Hepatocyte (in vitro differentiated cells): ENCODE data around the gene CDC20. TPM values are rescaled to one million over a fixed set of nuclear protein-coding genes. Genes with fewer than 3 reads are reported as not detected.
A peak's percentile ranks its signal among the peaks of the same experiment; 100 is the strongest.
"Not testable (repeated sequence)": the region's sequence is repeated elsewhere in the genome, so short reads cannot be mapped to it uniquely, and the experiment has no call there.

Experiments
- DNase-seq: peaks from one replicate; pipeline ENCODE4 v3.0.0-alpha.2; 2016; ENCODE audit warnings: low spot score
- H2AFZ ChIP-seq: fragments of 200-600 bp; sonication (generic); 2 replicates; pipeline ENCODE4 v1.6.0; 2016; ENCODE audit warnings: antibody characterized with exemption, mild to moderate bottlenecking
- H3K27ac ChIP-seq: fragments of 200-600 bp; sonication (generic); 2 replicates; pipeline ENCODE4 v1.5.1; 2016; ENCODE audit warnings: mild to moderate bottlenecking
- H3K27me3 ChIP-seq: fragments of 200-600 bp; sonication (generic); 2 replicates; pipeline ENCODE4 v1.6.1; 2016
- H3K36me3 ChIP-seq: fragments of 200-600 bp; sonication (generic); replicated peaks from 2 replicates; pipeline ENCODE4 v1.5.1; 2016; ENCODE audit warnings: low read depth; ENCODE audit not compliant: insufficient read depth
- H3K4me1 ChIP-seq: fragments of 200-600 bp; sonication (generic); 2 replicates; pipeline ENCODE4 v1.5.1; 2016; ENCODE audit warnings: mild to moderate bottlenecking, moderate library complexity; ENCODE audit not compliant: insufficient read depth
- H3K4me2 ChIP-seq: fragments of 200-600 bp; sonication (generic); 2 replicates; pipeline ENCODE4 v1.6.0; 2016
- H3K4me3 ChIP-seq: fragments of 200-600 bp; sonication (generic); 2 replicates; pipeline ENCODE4 v1.5.1; 2016; ENCODE audit warnings: mild to moderate bottlenecking
- H3K79me2 ChIP-seq: fragments of 200-600 bp; sonication (generic); 2 replicates; pipeline ENCODE4 v1.6.0; 2017; ENCODE audit warnings: mild to moderate bottlenecking
- H3K9me2 ChIP-seq: fragments of 200-600 bp; sonication (generic); replicated peaks from 2 replicates; pipeline ENCODE4 v1.6.0; 2017; ENCODE audit warnings: mild to moderate bottlenecking; ENCODE audit not compliant: insufficient read depth
- H3K9me3 ChIP-seq: fragments of 200-600 bp; sonication (generic); 2 replicates; pipeline ENCODE4 v1.5.1; 2016; ENCODE audit warnings: low read depth, mild to moderate bottlenecking
- H4K20me1 ChIP-seq: fragments of 200-600 bp; sonication (generic); 2 replicates; pipeline ENCODE4 v1.6.0; 2016; ENCODE audit warnings: mild to moderate bottlenecking; ENCODE audit not compliant: insufficient read depth, poor library complexity, severe bottlenecking
- CTCF ChIP-seq: fragments of 200-600 bp; sonication (generic); IDR thresholded peaks from 2 replicates; pipeline ENCODE4 v1.5.1; 2016; ENCODE audit warnings: antibody characterized with exemption, mild to moderate bottlenecking; ENCODE audit not compliant: poor library complexity
- EZH2 ChIP-seq: fragments of 200-600 bp; sonication (generic); IDR thresholded peaks from 2 replicates; pipeline ENCODE4 v1.6.1; 2016; ENCODE audit warnings: antibody characterized with exemption, mild to moderate bottlenecking, borderline replicate concordance
- EZH2phosphoT487 ChIP-seq: fragments of 200-600 bp; sonication (generic); IDR thresholded peaks from one replicate; pipeline ENCODE4 v1.6.1; 2018; ENCODE audit warnings: antibody characterized with exemption, mild to moderate bottlenecking, low read depth, moderate library complexity; ENCODE audit not compliant: unreplicated experiment, severe bottlenecking
- WGBS: methylation state at CpG from one replicate; pipeline ENCODE4 v1.1.6; 2016; ENCODE audit warnings: low lambda C conversion rate; ENCODE audit errors: missing lambda C conversion rate; 5-methylcytosine and 5-hydroxymethylcytosine counted together
- polyA plus RNA-seq: library from polyadenylated mRNA; unstranded; fragments of >200 nt; fragmentation: Nextera tagmentation; extraction: Ambion mirVana; gene quantifications from 2 replicates; pipeline ENCODE4 v1.2.1, GENCODE V29; 2016
- total RNA-seq: library from RNA; depleted of rRNA; stranded (reverse); fragments of >200 nt; gene quantifications from 2 replicates; pipeline ENCODE4 v1.2.3, GENCODE V29; 2014

The CDC20 gene
- total and polyA plus RNA-seq, 2 experiments from 2014 or later = 13.6 to 19.7 TPM

GRCh38 chr1:43368646-43369020 is 9.9 kb downstream of the CDC20 start:
- no peaks in the 10 kb centered on the region for H3K36me3 ChIP-seq
- H3K9me2 ChIP-seq = no peaks in the 10 kb centered on the region
- H3K27me3 ChIP-seq = no peaks in the 10 kb centered on the region
- WGBS = 21% methylated on average over 6 of the region's 6 CpGs
- DNase-seq = no peak
- no peak for TF ChIP-seq EZH2phosphoT487
- no peak for TF ChIP-seq CTCF
- TF ChIP-seq EZH2 = no peak
- H4K20me1 ChIP-seq = peaks cover 3% of the 10 kb centered on the region
- H3K79me2 ChIP-seq = peaks cover 43% of the 10 kb centered on the region
- H3K9me3 ChIP-seq = no peaks in the 10 kb centered on the region
- H3K27ac ChIP-seq = peak overlapping the region; percentile 99
- peaks cover 14% of the 10 kb centered on the region for H3K4me1 ChIP-seq
- H3K4me3 ChIP-seq = peak overlapping the region; percentile 75
- peak overlapping the region; percentile 84 for H2AFZ ChIP-seq
- peak overlapping the region; percentile 96 for H3K4me2 ChIP-seq

DNA sequence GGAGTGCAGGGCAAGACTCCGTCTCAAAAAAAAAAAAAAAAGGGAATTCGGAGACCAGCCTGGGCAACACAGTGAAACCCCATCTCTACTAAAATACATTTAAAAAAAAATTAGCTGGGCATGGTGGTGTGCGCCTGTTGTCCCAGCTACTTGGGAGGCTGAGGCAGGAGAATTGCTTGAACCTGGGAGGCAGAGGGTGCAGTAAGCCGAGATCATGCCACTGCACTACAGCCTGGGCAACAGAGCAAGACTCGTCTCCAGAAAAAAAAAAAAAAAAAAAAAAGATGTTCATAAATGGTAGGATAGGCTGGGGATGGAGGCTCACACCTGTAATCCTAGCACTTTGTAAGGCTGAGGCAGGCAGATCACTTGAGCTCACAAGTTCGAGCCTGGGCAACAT is 11.0 kb downstream of the CDC20 start:
- peaks cover 39% of the 10 kb centered on the region for H3K79me2 ChIP-seq
- 98% methylated on average over 5 of the region's 6 CpGs for WGBS
- H3K4me2 ChIP-seq = not testable (repeated sequence)

GRCh38 chr1:43370564-43370963 is 11.8 kb downstream of the CDC20 start:
- Histone ChIP-seq H2AFZ (no peak overlapping the region), H3K4me3 (no peak overlapping the region), H3K4me2 (no peak overlapping the region), H3K27ac (no peak overlapping the region), H3K9me2 (no peaks in the 10 kb centered on the region), H3K4me1 (peaks cover 14% of the 10 kb centered on the region), H3K9me3 (no peaks in the 10 kb centered on the region), H3K36me3 (no peaks in the 10 kb centered on the region), H3K27me3 (no peaks in the 10 kb centered on the region), H4K20me1 (peaks cover 3% of the 10 kb centered on the region), H3K79me2 (peaks cover 31% of the 10 kb centered on the region)
- no peak for TF ChIP-seq EZH2
- TF ChIP-seq CTCF = no peak
- TF ChIP-seq EZH2phosphoT487 = no peak
- DNase-seq = no peak
- 73% methylated on average over 4 of the region's 4 CpGs for WGBS

More for the DNA sequence above, 11.0 kb downstream of the CDC20 start:
- H2AFZ ChIP-seq, H3K36me3 ChIP-seq, H3K27ac ChIP-seq, H3K4me3 ChIP-seq, H3K27me3 ChIP-seq, H4K20me1 ChIP-seq, H3K9me2 ChIP-seq, H3K9me3 ChIP-seq, DNase-seq: not testable (repeated sequence)
- peaks cover 14% of the 10 kb centered on the region for H3K4me1 ChIP-seq

DNA sequence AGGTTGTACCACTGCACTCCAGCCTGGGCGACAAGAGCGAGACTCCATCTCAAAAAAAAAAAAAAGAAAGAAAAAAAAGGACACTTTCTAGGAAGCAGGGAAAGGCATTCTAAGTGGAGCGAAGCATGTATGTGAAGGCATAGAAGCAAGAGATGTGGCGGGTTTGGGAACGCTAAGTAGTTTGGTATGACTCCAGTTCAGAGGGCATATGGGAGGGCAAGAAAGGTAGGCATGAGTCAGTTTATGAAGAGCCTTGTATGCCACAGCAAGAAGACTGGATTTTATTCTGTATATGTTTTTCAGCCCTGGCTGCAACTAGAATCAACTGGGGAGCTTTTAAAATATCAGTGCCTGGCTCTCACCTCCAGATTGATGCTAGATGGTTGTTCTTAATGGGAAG is 13.4 kb downstream of the CDC20 start:
- peaks cover 16% of the 10 kb centered on the region for H3K79me2 ChIP-seq
- no peak overlapping the region for H3K27ac ChIP-seq
- TF ChIP-seq EZH2phosphoT487 (no peak), EZH2 (no peak), CTCF (no peak)
- H3K4me1 ChIP-seq = peaks cover 9% of the 10 kb centered on the region
- DNase-seq = no peak
- no peak overlapping the region for H3K4me2 ChIP-seq
- H3K9me3 ChIP-seq = no peaks in the 10 kb centered on the region
- no peaks in the 10 kb centered on the region for H3K27me3 ChIP-seq
- 100% methylated on average over 5 of the region's 5 CpGs for WGBS
- H4K20me1 ChIP-seq = no peaks in the 10 kb centered on the region
- no peak overlapping the region for H3K4me3 ChIP-seq
- no peak overlapping the region for H2AFZ ChIP-seq
- no peaks in the 10 kb centered on the region for H3K36me3 ChIP-seq
- H3K9me2 ChIP-seq = no peaks in the 10 kb centered on the region
